IMR-90 (cell line): ENCODE measurements around the gene CGB5. TPM values are rescaled to one million over a fixed set of nuclear protein-coding genes. Genes with fewer than 3 reads are reported as not detected.
"Not testable (repeated sequence)": the region's sequence is repeated elsewhere in the genome, so short reads cannot be mapped to it uniquely, and the experiment has no call there.

Experiments
- ATAC-seq: fragments of 200-7000 bp; cut with Tn5 transposase; 2 replicates; pipeline ENCODE4 v1.9.1; 2020; ENCODE audit warnings: low read depth, mild to moderate bottlenecking, moderate library complexity
- BruUV-seq: library from RNA; stranded (reverse); fragments of 400-500 nt; replicated peaks from 2 replicates; lab custom pipeline; 2021; lab: Mats Ljungman, UMichigan
- CTCF ChIA-PET: fragments of 300-600 bp; formaldehyde crosslinking; extraction: SDS; loops from one replicate; lab custom pipeline; 2021; ENCODE audit warnings: antibody characterized with exemption; lab: Yijun Ruan, JAX
- POLR2A ChIA-PET: fragments of 300-600 bp; sonication (Branson Sonifier 250); formaldehyde crosslinking; loops from one replicate; lab custom pipeline; 2022; ENCODE audit warnings: antibody characterized with exemption; ENCODE audit not compliant: unreplicated experiment; lab: Charles Lee
- DNase-seq: peaks from one replicate; pipeline ENCODE4 v3.0.0; 2013
- H2AFZ ChIP-seq: replicated peaks from 2 replicates; pipeline ENCODE3; 2013; ENCODE audit warnings: low read length, mild to moderate bottlenecking; ENCODE audit not compliant: poor library complexity
- H2AK5ac ChIP-seq: 2 replicates; pipeline ENCODE4 v1.6.1; 2013; ENCODE audit warnings: low read depth, low read length, inconsistent platforms
- H2AK9ac ChIP-seq: replicated peaks from 2 replicates; pipeline ENCODE3; 2013; ENCODE audit warnings: mild to moderate bottlenecking, low read depth, low read length, moderate library complexity; ENCODE audit not compliant: poor library complexity
- H2BK120ac ChIP-seq: 2 replicates; pipeline ENCODE4 v1.6.1; 2013; ENCODE audit warnings: low read depth, low read length, inconsistent platforms
- H2BK15ac ChIP-seq: 3 replicates; pipeline ENCODE4 v1.6.1; 2013; ENCODE audit warnings: low read depth, low read length, inconsistent platforms
- H2BK20ac ChIP-seq: 2 replicates; pipeline ENCODE4 v1.6.1; 2013; ENCODE audit warnings: low read depth, mild to moderate bottlenecking, inconsistent platforms, low read length, moderate library complexity
- H2BK5ac ChIP-seq: 2 replicates; pipeline ENCODE4 v1.6.1; 2013; ENCODE audit warnings: mild to moderate bottlenecking, low read depth, low read length, inconsistent platforms; ENCODE audit not compliant: poor library complexity, severe bottlenecking
- H3K14ac ChIP-seq: replicated peaks from 2 replicates; pipeline ENCODE4 v1.6.1; 2013; ENCODE audit warnings: low read depth, low read length, inconsistent platforms
- H3K18ac ChIP-seq: 2 replicates; pipeline ENCODE4 v1.6.1; 2013; ENCODE audit warnings: low read depth, low read length, control low read depth
- H3K23ac ChIP-seq: 2 replicates; pipeline ENCODE4 v1.6.1; 2013; ENCODE audit warnings: low read depth, low read length, inconsistent platforms
- H3K27ac ChIP-seq: 2 replicates; pipeline ENCODE4 v1.5.1; 2013; ENCODE audit warnings: mild to moderate bottlenecking, control low read depth, low read length; ENCODE audit not compliant: insufficient read depth
- H3K27me3 ChIP-seq: 2 replicates; pipeline ENCODE4 v1.6.1; 2013; ENCODE audit warnings: low read length; ENCODE audit not compliant: control insufficient read depth, insufficient read depth
- H3K36me3 ChIP-seq: 2 replicates; pipeline ENCODE4 v1.6.1; 2013; ENCODE audit warnings: low read length, mixed read lengths; ENCODE audit not compliant: control insufficient read depth, insufficient read depth
- H3K4ac ChIP-seq: 2 replicates; pipeline ENCODE4 v1.6.1; 2013; ENCODE audit warnings: low read depth, low read length, inconsistent platforms
- H3K4me1 ChIP-seq: 2 replicates; pipeline ENCODE4 v1.6.1; 2013; ENCODE audit warnings: low read length, mixed read lengths; ENCODE audit not compliant: control insufficient read depth, insufficient read depth
- H3K4me2 ChIP-seq: 2 replicates; pipeline ENCODE4 v1.6.1; 2013; ENCODE audit warnings: low read depth, mild to moderate bottlenecking, control low read depth, low read length, moderate library complexity
- H3K4me3 ChIP-seq: 2 replicates; pipeline ENCODE4 v1.5.1; 2013; ENCODE audit warnings: low read depth, mild to moderate bottlenecking, control low read depth, low read length, moderate library complexity; ENCODE audit not compliant: insufficient read depth
- H3K56ac ChIP-seq: 2 replicates; pipeline ENCODE4 v1.6.1; 2013; ENCODE audit warnings: low read length, inconsistent platforms; ENCODE audit not compliant: insufficient read depth; ENCODE audit errors: extremely low read depth
- H3K79me1 ChIP-seq, 2 experiments: 2 replicates each; pipeline ENCODE4 v1.6.1; 2013; ENCODE audit warnings: low read length in 2 of 2, inconsistent platforms in 1 of 2, low read depth in 1 of 2
- H3K9ac ChIP-seq: 2 replicates; pipeline ENCODE4 v1.6.1; 2013; ENCODE audit warnings: low read depth, low read length, control low read depth
- H3K9me1 ChIP-seq: 2 replicates; pipeline ENCODE4 v1.6.1; 2013; ENCODE audit warnings: low read length, inconsistent platforms; ENCODE audit not compliant: insufficient read depth
- H3K9me3 ChIP-seq: 2 replicates; pipeline ENCODE4 v1.6.1; 2013; ENCODE audit warnings: low read length; ENCODE audit not compliant: control insufficient read depth, insufficient read depth
- H4K20me1 ChIP-seq: 2 replicates; pipeline ENCODE4 v1.6.1; 2013; ENCODE audit warnings: low read length, inconsistent platforms; ENCODE audit not compliant: insufficient read depth
- H4K5ac ChIP-seq: 2 replicates; pipeline ENCODE4 v1.6.1; 2013; ENCODE audit warnings: mild to moderate bottlenecking, low read depth, low read length, control low read depth
- H4K8ac ChIP-seq, 2 experiments: 2 replicates each; pipeline ENCODE4 v1.6.1; 2013; ENCODE audit warnings: low read depth in 2 of 2, low read length in 2 of 2, control low read depth in 1 of 2, inconsistent platforms in 1 of 2
- H4K91ac ChIP-seq: 2 replicates; pipeline ENCODE4 v1.6.1; 2013; ENCODE audit warnings: low read depth, low read length, inconsistent platforms; ENCODE audit not compliant: insufficient read depth
- WGBS, 2 experiments: methylation state at CpG; one replicate each; pipeline versions ENCODE4 v1.1.5 to v1.1.7; 2013; ENCODE audit warnings: missing lambda C conversion rate in 2 of 2; ENCODE audit not compliant: insufficient read length in 1 of 2; ENCODE audit errors: extremely low coverage in 2 of 2; 5-methylcytosine and 5-hydroxymethylcytosine counted together
- dilution Hi-C: fragments of 300-500 bp; cut with HindIII; formaldehyde crosslinking; loops from one replicate; pipeline ENCODE4 v1.14.3; 2018; ENCODE audit warnings: low sequenced_read_pairs; ENCODE audit not compliant: unreplicated experiment
- in situ Hi-C: fragments of 300-500 bp; cut with MboI; formaldehyde crosslinking; loops from 3 replicates; pipeline ENCODE4 v1.14.3; 2019; ENCODE audit warnings: low sequenced_read_pairs, inconsistent platforms, mixed read lengths
- intact Hi-C: fragments of 100-400 bp; cut with micrococcal nuclease; formaldehyde crosslinking; loops from 2 replicates; pipeline ENCODE4 v1.10.0; 2022
- polyA plus RNA-seq, 3 experiments: library from polyadenylated mRNA; depleted of rRNA; stranded (reverse); fragments of >200 nt; gene quantifications; 2 replicates each; pipeline ENCODE4 v1.2.3, GENCODE V29; 2012; ENCODE audit warnings: low replicate concordance in 1 of 3
- total RNA-seq: library from RNA; depleted of rRNA; stranded (reverse); fragments of >200 nt; gene quantifications from 2 replicates; pipeline ENCODE4 v1.2.3, GENCODE V29; 2012

Gene CGB5
- total and polyA plus RNA-seq, 2 of the 4 experiments (the other 2 are of a cell fraction): not detected

DNA sequence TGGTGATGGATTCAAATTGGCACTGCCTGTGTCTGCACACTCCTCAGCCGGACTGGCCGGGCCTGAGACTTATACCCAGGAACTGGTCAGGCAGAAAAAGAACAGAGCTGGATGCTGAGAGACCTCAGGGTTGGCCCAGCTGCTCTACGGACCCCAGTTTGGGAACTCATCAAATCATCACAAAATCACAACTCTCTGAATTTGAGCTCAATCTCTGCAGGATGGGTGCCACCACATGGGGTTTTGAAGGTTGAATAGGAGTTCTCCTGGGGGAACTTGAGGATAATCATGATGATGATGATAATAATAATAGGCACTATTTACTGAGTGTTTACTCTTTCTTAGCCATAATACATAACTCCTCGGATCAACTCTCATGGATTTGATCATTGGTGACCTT, 982 bp upstream of the CGB5 start:
- CTCF ChIA-PET, H2BK5ac ChIP-seq, H3K4me1 ChIP-seq, H3K4me3 ChIP-seq, BruUV-seq, H3K4me2 ChIP-seq, H2BK120ac ChIP-seq, H4K20me1 ChIP-seq, H3K27me3 ChIP-seq, H3K9me1 ChIP-seq, ATAC-seq, H4K91ac ChIP-seq, intact Hi-C loops, H3K36me3 ChIP-seq, H2AK9ac ChIP-seq, H3K9me3 ChIP-seq, dilution Hi-C loops, H2BK20ac ChIP-seq, H3K4ac ChIP-seq, in situ Hi-C loops, H4K8ac ChIP-seq, DNase-seq, H3K79me1 ChIP-seq, H2AK5ac ChIP-seq, H3K9ac ChIP-seq, H3K56ac ChIP-seq, H3K18ac ChIP-seq, H3K14ac ChIP-seq, H2AFZ ChIP-seq, H3K27ac ChIP-seq, H3K23ac ChIP-seq, POLR2A ChIA-PET, H2BK15ac ChIP-seq, H4K5ac ChIP-seq: not testable (repeated sequence)
- no CpG with 5 or more reads among the region's 4 CpGs for WGBS, 2 experiments

DNA sequence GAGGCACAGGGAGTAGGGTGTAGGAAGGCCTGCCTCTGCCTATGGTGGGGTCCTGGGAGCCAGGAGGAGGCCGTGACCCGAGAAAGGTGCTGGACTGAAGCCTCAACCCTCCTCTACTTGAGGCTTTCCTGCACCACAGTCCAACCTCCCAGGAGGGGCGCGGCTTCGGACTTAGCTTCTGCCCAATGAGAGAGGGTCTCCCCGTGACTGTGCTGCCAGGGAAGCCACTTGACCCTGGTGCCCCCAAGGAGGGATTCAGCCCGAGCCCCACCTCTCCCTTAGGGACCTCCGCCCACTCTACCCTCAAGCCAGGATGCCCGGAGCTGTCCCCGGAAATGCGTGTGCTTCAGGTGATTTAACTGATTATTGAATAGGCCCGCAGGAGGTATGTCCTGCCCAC, 5.4 kb downstream of the CGB5 start, which contains the start of gene CGB8:
CGB8 (minus strand) TSS at position 101 of the 400 bp plus-strand sequence. CDS start 372 bp downstream, outside the sequence.
- POLR2A ChIA-PET, CTCF ChIA-PET: not testable (repeated sequence)
- no CpG with 5 or more reads among the region's 12 CpGs for WGBS, 2 experiments

More for the DNA sequence above, 5.4 kb downstream of the CGB5 start, which contains the start of gene CGB8:
- ATAC-seq, H3K4me3 ChIP-seq, H4K5ac ChIP-seq, H3K36me3 ChIP-seq, in situ Hi-C loops, H3K27ac ChIP-seq, H3K9me3 ChIP-seq, H4K91ac ChIP-seq, H4K8ac ChIP-seq, H3K18ac ChIP-seq, H3K9me1 ChIP-seq, H2BK15ac ChIP-seq, H3K4ac ChIP-seq, DNase-seq, H2BK5ac ChIP-seq, dilution Hi-C loops, H3K4me1 ChIP-seq, H3K9ac ChIP-seq, H2BK20ac ChIP-seq, H3K4me2 ChIP-seq, H2AK5ac ChIP-seq, H3K23ac ChIP-seq, H3K14ac ChIP-seq, H2AK9ac ChIP-seq, H3K27me3 ChIP-seq, H4K20me1 ChIP-seq, H3K79me1 ChIP-seq, H2BK120ac ChIP-seq, BruUV-seq, H3K56ac ChIP-seq, H2AFZ ChIP-seq, intact Hi-C loops: not testable (repeated sequence)
